Measurements from ENCODE around the gene PHF2. TPM values are rescaled to one million over a fixed set of nuclear protein-coding genes. Genes with fewer than 3 reads are reported as not detected.

Gene PHF2
- total and polyA plus RNA-seq, 2 experiments from 2014 or later, result 4.6 to 16.5 TPM

DNA sequence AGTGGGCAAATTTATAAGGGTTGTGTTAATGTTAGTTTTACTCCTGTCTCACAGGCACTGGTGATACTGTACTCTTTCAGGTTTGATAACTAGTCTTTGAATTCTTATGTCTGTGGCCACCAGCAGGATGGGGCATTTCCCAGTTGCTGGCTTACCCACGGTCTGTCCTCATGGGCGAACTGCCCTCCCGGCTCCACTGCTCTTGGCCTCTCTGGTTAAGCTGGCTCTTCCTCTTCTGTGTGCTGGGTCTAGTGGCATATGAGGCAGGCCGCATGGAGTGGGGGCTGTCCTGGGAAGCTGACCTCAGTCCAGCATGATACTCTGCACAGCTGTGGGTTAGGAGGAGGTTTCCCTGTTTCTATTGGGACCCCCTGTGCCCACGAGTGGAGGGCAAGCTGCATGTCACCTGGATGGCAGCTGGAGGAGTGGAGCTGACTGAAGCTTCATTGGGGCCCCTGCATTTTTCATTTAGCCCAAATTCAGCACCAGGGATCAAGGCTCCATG is 19.5 kb downstream of the PHF2 start:
- no peak overlapping the region for H3K4me3 ChIP-seq
- in situ Hi-C loops (cut with MboI), result no loop called here
- H3K36me3 ChIP-seq (ENCODE audit: low read depth), result no peaks in the 10 kb centered on the region
- H3K27ac ChIP-seq, result no peak overlapping the region
- H3K9me2 ChIP-seq (ENCODE audit: insufficient read depth), result no peaks in the 10 kb centered on the region
- H3F3A ChIP-seq (ENCODE audit: insufficient read depth), result no peaks in the 10 kb centered on the region
- WGBS, 2 experiments (ENCODE audit: low coverage in 1 of 2, low lambda C conversion rate in 2 of 2, missing lambda C conversion rate in 2 of 2), result 57 to 58% methylated on average over 5 of the region's 5 CpGs
- TF ChIP-seq EZH2phosphoT487 (IDR thresholded peaks at IDR 0.05; ENCODE audit: insufficient read depth, low read depth) (no peak), EZH2 (IDR thresholded peaks at IDR 0.05; ENCODE audit: insufficient read depth, poor library complexity, severe bottlenecking) (no peak)
- H3K27me3 ChIP-seq (replicated peaks; ENCODE audit: insufficient read depth), result no peaks in the 10 kb centered on the region
- H2AFZ ChIP-seq, result no peak overlapping the region
- no peaks in the 10 kb centered on the region for H3K9me3 ChIP-seq (ENCODE audit: low read depth)
- no peak overlapping the region for H3K9ac ChIP-seq
- DNase-seq, result no peak
- peaks cover 9% of the 10 kb centered on the region; the same call in 1 of the 2 replicates for H3K4me1 ChIP-seq (ENCODE audit: insufficient read depth)
- H3K4me2 ChIP-seq (ENCODE audit: unreplicated experiment), result no peak overlapping the region
- H4K20me1 ChIP-seq (ENCODE audit: insufficient read depth), result peaks cover 4% of the 10 kb centered on the region; the same call in 1 of the 2 replicates
- H3K79me2 ChIP-seq (ENCODE audit: insufficient read depth), result peaks cover 98% of the 10 kb centered on the region

DNA sequence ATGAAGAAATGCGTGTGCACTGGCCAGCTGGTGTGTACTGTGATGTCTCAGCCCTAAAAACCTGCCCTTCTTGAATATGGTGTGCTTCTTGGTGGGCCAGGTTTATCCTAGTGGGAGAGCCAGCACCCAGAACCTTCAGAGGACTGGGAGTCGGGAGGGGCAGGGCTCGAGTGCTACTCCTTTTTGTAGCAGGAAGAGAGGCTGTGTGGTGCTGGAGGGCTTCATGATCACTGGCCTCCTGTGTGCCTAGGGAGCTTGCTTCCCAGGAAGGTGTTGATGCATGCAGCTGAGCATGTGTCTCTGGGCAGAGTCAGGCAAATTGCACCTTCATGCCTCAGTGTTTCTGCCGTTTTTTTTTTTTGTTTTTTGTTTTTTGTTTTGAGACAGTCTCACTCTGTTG is 20.0 kb downstream of the PHF2 start:
- in situ Hi-C loops (cut with MboI), result no loop called here
- H3K4me3 ChIP-seq, result no peak overlapping the region
- H3K9me3 ChIP-seq (ENCODE audit: low read depth), result no peaks in the 10 kb centered on the region
- H4K20me1 ChIP-seq (ENCODE audit: insufficient read depth), result peaks cover 4% of the 10 kb centered on the region; the same call in 1 of the 2 replicates
- no peak overlapping the region for H2AFZ ChIP-seq
- no peak overlapping the region for H3K9ac ChIP-seq
- no peaks in the 10 kb centered on the region for H3K9me2 ChIP-seq (ENCODE audit: insufficient read depth)
- H3K27me3 ChIP-seq (replicated peaks; ENCODE audit: insufficient read depth), result no peaks in the 10 kb centered on the region
- no peaks in the 10 kb centered on the region for H3K36me3 ChIP-seq (ENCODE audit: low read depth)
- peaks cover 98% of the 10 kb centered on the region for H3K79me2 ChIP-seq (ENCODE audit: insufficient read depth)
- no peak for DNase-seq
- H3K4me2 ChIP-seq (ENCODE audit: unreplicated experiment), result no peak overlapping the region
- H3K4me1 ChIP-seq (ENCODE audit: insufficient read depth), result peaks cover 9% of the 10 kb centered on the region; the same call in 1 of the 2 replicates
- 64 to 65% methylated on average over 4 of the region's 4 CpGs for WGBS, 2 experiments (ENCODE audit: low coverage in 1 of 2, low lambda C conversion rate in 2 of 2, missing lambda C conversion rate in 2 of 2)
- no peaks in the 10 kb centered on the region for H3F3A ChIP-seq (ENCODE audit: insufficient read depth)
- TF ChIP-seq EZH2 (IDR thresholded peaks at IDR 0.05; ENCODE audit: insufficient read depth, poor library complexity, severe bottlenecking) (no peak), EZH2phosphoT487 (IDR thresholded peaks at IDR 0.05; ENCODE audit: insufficient read depth, low read depth) (no peak)
- no peak overlapping the region for H3K27ac ChIP-seq

DNA sequence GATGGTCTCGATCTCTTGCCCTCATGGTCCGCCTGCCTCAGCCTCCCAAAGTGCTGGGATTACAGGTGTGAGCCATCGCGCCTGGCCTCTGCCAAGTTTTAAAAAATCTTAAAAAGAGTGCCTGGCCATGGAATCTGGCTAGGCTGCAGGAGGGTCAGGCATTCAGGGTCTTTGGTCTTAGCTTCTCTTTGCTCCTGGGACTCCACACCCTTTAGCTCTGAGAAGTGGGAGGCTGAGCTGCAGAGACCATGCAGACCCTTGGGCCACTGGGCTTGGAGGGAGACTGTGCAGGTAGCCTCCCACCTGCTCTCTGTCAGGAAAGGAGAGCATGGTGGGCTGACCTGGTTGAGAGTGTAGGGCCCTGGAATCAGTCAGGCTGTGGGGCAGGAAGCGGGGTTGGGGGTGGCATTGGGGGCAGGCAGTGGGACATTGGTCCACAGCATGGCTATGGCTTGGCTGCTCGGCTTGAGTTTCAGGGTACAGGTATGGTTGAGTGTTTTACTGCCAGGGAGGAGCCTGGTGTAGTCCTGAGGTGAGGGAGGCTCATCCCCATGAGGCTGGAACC is 20.8 kb downstream of the PHF2 start:
- Histone ChIP-seq H3F3A (ENCODE audit: insufficient read depth) (no peaks in the 10 kb centered on the region), H3K27me3 (replicated peaks; ENCODE audit: insufficient read depth) (no peaks in the 10 kb centered on the region), H3K9me2 (ENCODE audit: insufficient read depth) (no peaks in the 10 kb centered on the region), H3K9ac (no peak overlapping the region), H3K79me2 (ENCODE audit: insufficient read depth) (peaks cover 98% of the 10 kb centered on the region), H3K36me3 (ENCODE audit: low read depth) (no peaks in the 10 kb centered on the region), H2AFZ (no peak overlapping the region), H3K4me1 (ENCODE audit: insufficient read depth) (peaks cover 9% of the 10 kb centered on the region; the same call in 1 of the 2 replicates), H3K4me2 (ENCODE audit: unreplicated experiment) (no peak overlapping the region), H3K27ac (no peak overlapping the region), H3K4me3 (no peak overlapping the region), H3K9me3 (ENCODE audit: low read depth) (no peaks in the 10 kb centered on the region), H4K20me1 (ENCODE audit: insufficient read depth) (peaks cover 4% of the 10 kb centered on the region; the same call in 1 of the 2 replicates)
- no peak for DNase-seq
- in situ Hi-C loops (cut with MboI), result no loop called here
- WGBS, 2 experiments (ENCODE audit: low coverage in 1 of 2, low lambda C conversion rate in 2 of 2, missing lambda C conversion rate in 2 of 2), result 93 to 99% methylated on average over 6 of the region's 6 CpGs
- TF ChIP-seq EZH2 (IDR thresholded peaks at IDR 0.05; ENCODE audit: insufficient read depth, poor library complexity, severe bottlenecking) (no peak), EZH2phosphoT487 (IDR thresholded peaks at IDR 0.05; ENCODE audit: insufficient read depth, low read depth) (no peak)

DNA sequence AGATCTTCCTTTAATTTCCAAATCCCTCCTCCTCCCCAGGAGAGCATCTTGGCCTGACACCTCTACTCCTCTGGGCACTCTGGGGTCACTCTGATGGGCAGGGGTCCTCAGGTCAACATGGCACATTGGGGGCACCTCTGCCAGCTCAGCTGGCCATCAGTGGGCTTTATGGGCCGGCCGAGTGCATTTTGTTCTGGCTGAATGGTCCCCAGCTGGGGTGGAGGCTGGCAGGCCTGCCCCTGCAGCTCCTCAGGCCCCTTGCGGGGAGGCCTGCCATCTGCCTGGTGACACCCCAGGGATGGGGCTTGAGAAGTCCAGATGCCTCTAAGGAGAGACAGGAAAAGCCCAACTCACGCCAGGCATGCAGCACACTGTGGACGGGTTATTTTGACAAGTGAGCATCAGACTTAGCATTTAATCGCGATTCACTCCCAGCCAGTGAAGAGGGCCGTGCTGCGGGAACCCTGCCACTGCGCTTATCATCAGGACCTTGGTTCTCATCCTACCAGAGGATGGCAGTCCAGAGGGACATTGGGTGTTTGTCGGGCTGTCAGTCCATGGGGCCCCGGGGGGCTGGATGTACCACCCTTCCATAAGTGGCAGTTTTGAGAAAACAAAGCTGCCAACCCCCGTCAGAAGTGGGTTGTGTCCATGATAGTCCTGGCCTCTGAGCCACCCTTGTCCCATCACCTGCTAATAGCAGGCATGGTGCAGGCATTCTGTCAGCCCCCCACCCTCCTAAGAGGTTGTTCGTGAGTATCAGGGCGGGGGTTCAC is 21.7 kb downstream of the PHF2 start:
- Histone ChIP-seq H2AFZ (no peak overlapping the region), H3K27me3 (replicated peaks; ENCODE audit: insufficient read depth) (no peaks in the 10 kb centered on the region), H3K4me1 (ENCODE audit: insufficient read depth) (peaks cover 9% of the 10 kb centered on the region; the same call in 1 of the 2 replicates), H3K27ac (no peak overlapping the region), H4K20me1 (ENCODE audit: insufficient read depth) (peaks cover 4% of the 10 kb centered on the region; the same call in 1 of the 2 replicates), H3K4me3 (no peak overlapping the region), H3K4me2 (ENCODE audit: unreplicated experiment) (no peak overlapping the region), H3K9me2 (ENCODE audit: insufficient read depth) (no peaks in the 10 kb centered on the region), H3K79me2 (ENCODE audit: insufficient read depth) (peaks cover 98% of the 10 kb centered on the region), H3K36me3 (ENCODE audit: low read depth) (no peaks in the 10 kb centered on the region), H3K9ac (peak overlapping the region; percentile 42; the same call in 1 of the 2 replicates), H3F3A (ENCODE audit: insufficient read depth) (no peaks in the 10 kb centered on the region), H3K9me3 (ENCODE audit: low read depth) (no peaks in the 10 kb centered on the region)
- no peak for DNase-seq
- in situ Hi-C loops (cut with MboI), result no loop called here
- 72 to 77% methylated on average over 14 to 15 of the region's 15 CpGs for WGBS, 2 experiments (ENCODE audit: low coverage in 1 of 2, low lambda C conversion rate in 2 of 2, missing lambda C conversion rate in 2 of 2)
- TF ChIP-seq EZH2phosphoT487 (IDR thresholded peaks at IDR 0.05; ENCODE audit: insufficient read depth, low read depth) (no peak), EZH2 (IDR thresholded peaks at IDR 0.05; ENCODE audit: insufficient read depth, poor library complexity, severe bottlenecking) (no peak)
